ENCODE data around the gene IGF1.

DNA sequence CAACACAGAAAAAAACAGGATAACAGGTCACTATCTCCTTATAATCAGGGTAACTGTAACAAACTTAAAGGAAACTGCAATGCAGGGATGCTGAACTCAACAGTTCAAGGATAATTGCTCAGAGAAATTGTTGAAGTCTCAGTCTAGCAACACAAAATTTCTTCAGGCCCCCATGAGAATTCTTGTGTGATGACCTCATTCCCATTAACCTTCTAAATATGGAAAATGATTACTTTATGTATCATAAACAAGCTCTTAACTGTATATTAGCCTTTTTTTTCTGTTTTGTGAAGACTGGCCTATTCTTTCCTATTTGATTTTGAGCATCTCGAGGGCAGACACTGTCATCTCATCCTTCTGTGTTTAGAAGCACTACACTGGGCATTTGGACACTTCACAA is 47.1 kb downstream of the IGF1 start:
- TF ChIP-seq EZH2 (IDR thresholded peaks at IDR 0.05; ENCODE audit: insufficient read depth, poor library complexity, severe bottlenecking) (no peak), EZH2phosphoT487 (IDR thresholded peaks at IDR 0.05; ENCODE audit: insufficient read depth, low read depth) (no peak)
